Parathyroid adenoma (tissue), 2 donors: ENCODE measurements around the gene TPCN1.

Experiments used
- H2AFZ ChIP-seq: fragments of 300-600 bp; sonication (generic); one replicate; pipeline ENCODE4 v1.7.0; 2017; ENCODE audit warnings: antibody characterized with exemption, mild to moderate bottlenecking
- H3K27ac ChIP-seq: fragments of 300-600 bp; sonication (generic); one replicate; pipeline ENCODE4 v1.7.0; 2017
- H3K27me3 ChIP-seq: fragments of 300-600 bp; sonication (generic); one replicate; pipeline ENCODE4 v1.7.0; 2017; ENCODE audit warnings: low read length; ENCODE audit not compliant: control insufficient read depth, insufficient read depth
- H3K36me3 ChIP-seq: fragments of 300-600 bp; sonication (generic); one replicate; pipeline ENCODE4 v1.7.0; 2017; ENCODE audit warnings: low read length; ENCODE audit not compliant: control insufficient read depth, insufficient read depth
- H3K4me1 ChIP-seq: fragments of 300-600 bp; sonication (generic); one replicate; pipeline ENCODE4 v1.7.0; 2017; ENCODE audit warnings: control low read depth
- H3K4me2 ChIP-seq: fragments of 300-600 bp; sonication (generic); one replicate; pipeline ENCODE4 v1.7.0; 2017; ENCODE audit warnings: low read length
- H3K4me3 ChIP-seq: fragments of 300-600 bp; sonication (generic); one replicate; pipeline ENCODE4 v1.7.0; 2017; ENCODE audit warnings: low read depth, low read length
- H3K79me2 ChIP-seq: fragments of 300-600 bp; sonication (generic); one replicate; pipeline ENCODE4 v1.7.0; 2017; ENCODE audit warnings: control low read depth
- H3K9ac ChIP-seq: fragments of 300-600 bp; sonication (generic); one replicate; pipeline ENCODE4 v1.7.0; 2017; ENCODE audit warnings: mild to moderate bottlenecking
- H3K9me3 ChIP-seq: fragments of 300-600 bp; sonication (generic); one replicate; pipeline ENCODE4 v1.7.0; 2017; ENCODE audit warnings: low read length; ENCODE audit not compliant: control insufficient read depth
- TF ChIP-seq, protein P1 (sequence below): fragments of 300-600 bp; sonication (generic); IDR thresholded peaks from one replicate; pipeline ENCODE4 v1.7.0; 2017; ENCODE audit warnings: antibody characterized with exemption, mild to moderate bottlenecking
- donor health status: primary hyperparathyroidism.

TPCN1 gene

GRCh38 chr12:113333418-113333750 lies 112.1 kb downstream of the TPCN1 start:
- TF ChIP-seq, protein P1, sequence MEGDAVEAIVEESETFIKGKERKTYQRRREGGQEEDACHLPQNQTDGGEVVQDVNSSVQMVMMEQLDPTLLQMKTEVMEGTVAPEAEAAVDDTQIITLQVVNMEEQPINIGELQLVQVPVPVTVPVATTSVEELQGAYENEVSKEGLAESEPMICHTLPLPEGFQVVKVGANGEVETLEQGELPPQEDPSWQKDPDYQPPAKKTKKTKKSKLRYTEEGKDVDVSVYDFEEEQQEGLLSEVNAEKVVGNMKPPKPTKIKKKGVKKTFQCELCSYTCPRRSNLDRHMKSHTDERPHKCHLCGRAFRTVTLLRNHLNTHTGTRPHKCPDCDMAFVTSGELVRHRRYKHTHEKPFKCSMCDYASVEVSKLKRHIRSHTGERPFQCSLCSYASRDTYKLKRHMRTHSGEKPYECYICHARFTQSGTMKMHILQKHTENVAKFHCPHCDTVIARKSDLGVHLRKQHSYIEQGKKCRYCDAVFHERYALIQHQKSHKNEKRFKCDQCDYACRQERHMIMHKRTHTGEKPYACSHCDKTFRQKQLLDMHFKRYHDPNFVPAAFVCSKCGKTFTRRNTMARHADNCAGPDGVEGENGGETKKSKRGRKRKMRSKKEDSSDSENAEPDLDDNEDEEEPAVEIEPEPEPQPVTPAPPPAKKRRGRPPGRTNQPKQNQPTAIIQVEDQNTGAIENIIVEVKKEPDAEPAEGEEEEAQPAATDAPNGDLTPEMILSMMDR = no peak
- Histone ChIP-seq H3K79me2 (no peaks in the 10 kb centered on the region), H3K27ac (no peak overlapping the region), H3K4me3 (no peak overlapping the region), H3K4me2 (no peak overlapping the region), H3K4me1 (no peaks in the 10 kb centered on the region), H3K27me3 (no peaks in the 10 kb centered on the region), H3K36me3 (no peaks in the 10 kb centered on the region), H2AFZ (no peak overlapping the region), H3K9ac (no peak overlapping the region), H3K9me3 (no peaks in the 10 kb centered on the region)

DNA sequence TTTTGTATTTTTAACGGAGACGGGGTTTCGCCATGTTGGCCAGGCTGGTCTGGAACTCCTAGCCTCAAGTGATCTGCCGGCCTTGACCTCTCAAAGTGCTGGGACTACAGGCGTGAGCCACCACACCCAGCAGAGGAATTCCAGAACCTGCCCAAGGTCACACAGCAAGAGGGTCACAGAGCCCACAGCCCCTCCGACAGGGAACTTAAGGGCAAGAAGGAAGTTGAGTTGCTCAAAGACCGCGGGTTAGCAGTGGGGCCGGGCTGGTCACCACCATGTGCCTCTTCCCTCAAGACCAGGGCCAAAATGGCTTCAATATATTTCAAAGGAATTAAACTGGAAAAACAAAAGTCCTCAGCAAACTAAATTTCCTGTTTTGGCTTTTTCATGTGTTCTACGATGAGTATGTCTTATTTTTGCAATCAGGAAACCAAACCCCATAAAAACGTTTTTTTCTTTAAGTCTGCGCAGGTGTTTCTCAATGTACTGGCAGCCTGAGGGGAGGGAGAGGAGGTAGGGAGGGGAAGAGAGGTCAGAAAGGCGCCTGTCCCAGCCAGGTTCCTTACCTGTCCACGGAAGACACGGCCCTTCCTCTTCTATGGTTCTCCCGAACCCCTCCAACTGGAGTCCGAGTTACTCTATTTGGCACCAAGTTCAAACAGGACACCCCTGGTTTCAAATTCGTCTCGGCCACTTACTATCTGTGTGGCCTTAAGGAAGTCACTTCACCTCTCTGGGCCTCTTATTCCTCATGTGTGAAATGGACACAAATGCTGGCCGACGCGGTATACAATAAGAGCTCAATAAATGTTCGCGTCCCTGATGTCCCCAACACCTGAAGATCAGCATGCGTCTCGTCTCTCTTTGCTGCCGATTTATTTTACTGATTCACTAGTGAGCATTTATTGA lies 112.9 kb downstream of the TPCN1 start:
- Histone ChIP-seq H3K36me3 (no peaks in the 10 kb centered on the region), H3K4me2 (peak overlapping the region; percentile 91), H3K27me3 (no peaks in the 10 kb centered on the region), H3K9me3 (no peaks in the 10 kb centered on the region), H3K4me3 (peak overlapping the region; percentile 71), H3K4me1 (no peaks in the 10 kb centered on the region), H2AFZ (peak overlapping the region; percentile 96), H3K27ac (peak overlapping the region; percentile 16), H3K79me2 (no peaks in the 10 kb centered on the region), H3K9ac (no peak overlapping the region)
- TF ChIP-seq, protein P1 = no peak

DNA sequence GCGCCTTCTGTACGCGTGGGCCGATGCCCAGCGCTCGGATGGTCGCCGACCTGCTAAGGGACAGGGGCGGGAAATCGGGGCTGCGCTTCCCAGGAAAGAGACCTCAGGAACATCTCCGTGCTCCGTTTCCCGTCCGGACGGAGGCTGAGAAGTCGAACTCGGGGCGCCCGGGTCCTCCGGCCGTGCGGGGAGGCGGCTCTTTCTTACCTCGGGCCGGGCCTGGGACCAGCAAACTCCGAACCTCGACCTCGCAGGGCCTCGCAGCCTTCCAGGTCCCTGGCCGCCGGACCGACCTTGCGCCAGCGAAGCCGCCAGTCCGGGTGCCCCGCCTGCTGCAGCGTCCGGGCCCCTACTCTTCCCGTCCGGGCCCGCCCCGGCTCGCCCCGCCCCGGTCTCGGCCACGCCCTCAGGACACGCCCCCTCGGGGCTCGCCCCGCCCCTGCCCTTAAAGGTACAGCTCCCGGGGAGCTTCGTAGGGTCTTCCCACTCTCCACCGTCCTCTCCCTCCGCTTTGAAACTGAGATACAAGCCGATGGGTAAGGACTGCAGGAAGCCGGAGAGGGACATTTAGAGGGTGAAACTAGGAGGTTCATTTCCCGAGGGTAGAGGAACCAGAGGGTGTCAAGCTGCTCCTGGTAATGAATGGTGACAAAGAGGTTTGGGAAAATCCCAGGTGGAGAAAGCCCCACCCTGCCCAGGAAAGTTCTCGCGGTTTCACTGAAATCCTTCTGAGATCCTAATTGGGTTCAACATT lies 113.7 kb downstream of the TPCN1 start, which contains the start of gene SLC8B1:
TSS of gene SLC8B1 (minus strand) at position 324 of the 754 bp plus-strand sequence. CDS start 2,231 bp downstream, outside the sequence.
- TF ChIP-seq, protein P1 = no peak
- H2AFZ ChIP-seq = peak within 1 kb of the TSS; percentile 96
- no peaks in the 10 kb centered on the region for H3K27me3 ChIP-seq
- peak within 1 kb of the TSS; percentile 91 for H3K4me2 ChIP-seq
- H3K79me2 ChIP-seq = no peaks in the 10 kb centered on the region
- no peaks in the 10 kb centered on the region for H3K4me1 ChIP-seq
- H3K36me3 ChIP-seq = no peaks in the 10 kb centered on the region
- no peak within 1 kb of the TSS for H3K9ac ChIP-seq
- peak within 1 kb of the TSS; percentile 71 for H3K4me3 ChIP-seq
- no peaks in the 10 kb centered on the region for H3K9me3 ChIP-seq
- peak within 1 kb of the TSS; percentile 16 for H3K27ac ChIP-seq

- Histone ChIP-seq H3K4me1 (no peaks in the 10 kb centered on the region), H3K27ac (no peak overlapping the region), H3K9me3 (no peaks in the 10 kb centered on the region), H3K36me3 (no peaks in the 10 kb centered on the region), H3K4me3 (no peak overlapping the region), H3K4me2 (no peak overlapping the region), H3K9ac (no peak overlapping the region), H3K27me3 (no peaks in the 10 kb centered on the region), H2AFZ (no peak overlapping the region), H3K79me2 (no peaks in the 10 kb centered on the region)
- TF ChIP-seq, protein P1 = no peak
Observed at GRCh38 chr12:113339540-113339939, 118.3 kb downstream of the TPCN1 start.
